ENCODE measurements around the gene KDM1B.
"Not testable (repeated sequence)": the region's sequence is repeated elsewhere in the genome, so short reads cannot be mapped to it uniquely, and the experiment has no call there.

The KDM1B gene

DNA sequence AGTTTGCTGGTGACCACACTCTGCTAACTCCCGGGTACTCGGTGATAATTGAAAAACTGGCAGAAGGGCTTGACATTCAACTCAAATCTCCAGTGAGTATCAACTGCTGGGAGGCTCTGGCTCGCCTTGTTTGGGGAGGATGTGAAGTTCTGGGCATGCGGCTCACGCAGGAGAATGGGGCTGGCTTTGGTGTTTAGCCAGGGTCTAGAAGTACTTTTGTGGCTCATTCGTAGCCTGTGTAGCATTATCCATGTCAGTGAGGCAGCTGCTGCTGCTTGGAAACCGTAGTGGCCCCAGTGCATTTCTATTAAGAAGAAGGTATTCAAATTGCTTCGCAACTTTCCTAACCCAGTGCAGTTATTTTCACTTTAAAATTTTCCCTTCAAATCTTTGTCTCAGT is 52.2 kb downstream of the KDM1B start:
- H3K4me3 ChIP-seq (ENCODE audit: low read length) = no peak overlapping the region
- TF ChIP-seq, protein P1, sequence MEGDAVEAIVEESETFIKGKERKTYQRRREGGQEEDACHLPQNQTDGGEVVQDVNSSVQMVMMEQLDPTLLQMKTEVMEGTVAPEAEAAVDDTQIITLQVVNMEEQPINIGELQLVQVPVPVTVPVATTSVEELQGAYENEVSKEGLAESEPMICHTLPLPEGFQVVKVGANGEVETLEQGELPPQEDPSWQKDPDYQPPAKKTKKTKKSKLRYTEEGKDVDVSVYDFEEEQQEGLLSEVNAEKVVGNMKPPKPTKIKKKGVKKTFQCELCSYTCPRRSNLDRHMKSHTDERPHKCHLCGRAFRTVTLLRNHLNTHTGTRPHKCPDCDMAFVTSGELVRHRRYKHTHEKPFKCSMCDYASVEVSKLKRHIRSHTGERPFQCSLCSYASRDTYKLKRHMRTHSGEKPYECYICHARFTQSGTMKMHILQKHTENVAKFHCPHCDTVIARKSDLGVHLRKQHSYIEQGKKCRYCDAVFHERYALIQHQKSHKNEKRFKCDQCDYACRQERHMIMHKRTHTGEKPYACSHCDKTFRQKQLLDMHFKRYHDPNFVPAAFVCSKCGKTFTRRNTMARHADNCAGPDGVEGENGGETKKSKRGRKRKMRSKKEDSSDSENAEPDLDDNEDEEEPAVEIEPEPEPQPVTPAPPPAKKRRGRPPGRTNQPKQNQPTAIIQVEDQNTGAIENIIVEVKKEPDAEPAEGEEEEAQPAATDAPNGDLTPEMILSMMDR (conservative IDR thresholded peaks at IDR 0.05; ENCODE audit: low read depth, low read length) = no peak
- no peak for DNase-seq (ENCODE audit: low read depth)

GRCh38 chr6:18207949-18208348 is 52.7 kb downstream of the KDM1B start:
- no peak overlapping the region for H3K4me3 ChIP-seq (ENCODE audit: low read length)
- TF ChIP-seq, protein P1 (conservative IDR thresholded peaks at IDR 0.05; ENCODE audit: low read depth, low read length) = no peak
- DNase-seq (ENCODE audit: low read depth) = no peak

GRCh38 chr6:18208778-18209177 is 53.6 kb downstream of the KDM1B start:
- not testable (repeated sequence) for DNase-seq (ENCODE audit: low read depth); H3K4me3 ChIP-seq (ENCODE audit: low read length)

- no peak for DNase-seq (ENCODE audit: low read depth)
- TF ChIP-seq, protein P1 (conservative IDR thresholded peaks at IDR 0.05; ENCODE audit: low read depth, low read length) = no peak
- H3K4me3 ChIP-seq (ENCODE audit: low read length) = no peak overlapping the region
These were observed 54.4 kb downstream of the KDM1B start for GRCh38 chr6:18209539-18210197.

GRCh38 chr6:18210707-18211106 is 55.5 kb downstream of the KDM1B start:
- no peak overlapping the region for H3K4me3 ChIP-seq (ENCODE audit: low read length)
- TF ChIP-seq, protein P1 (conservative IDR thresholded peaks at IDR 0.05; ENCODE audit: low read depth, low read length) = no peak
- no peak for DNase-seq (ENCODE audit: low read depth)

- TF ChIP-seq, protein P1 (conservative IDR thresholded peaks at IDR 0.05; ENCODE audit: low read depth, low read length) = no peak
- no peak overlapping the region for H3K4me3 ChIP-seq (ENCODE audit: low read length)
- no peak for DNase-seq (ENCODE audit: low read depth)
These were observed 56.1 kb downstream of the KDM1B start for GRCh38 chr6:18211338-18211737.

DNA sequence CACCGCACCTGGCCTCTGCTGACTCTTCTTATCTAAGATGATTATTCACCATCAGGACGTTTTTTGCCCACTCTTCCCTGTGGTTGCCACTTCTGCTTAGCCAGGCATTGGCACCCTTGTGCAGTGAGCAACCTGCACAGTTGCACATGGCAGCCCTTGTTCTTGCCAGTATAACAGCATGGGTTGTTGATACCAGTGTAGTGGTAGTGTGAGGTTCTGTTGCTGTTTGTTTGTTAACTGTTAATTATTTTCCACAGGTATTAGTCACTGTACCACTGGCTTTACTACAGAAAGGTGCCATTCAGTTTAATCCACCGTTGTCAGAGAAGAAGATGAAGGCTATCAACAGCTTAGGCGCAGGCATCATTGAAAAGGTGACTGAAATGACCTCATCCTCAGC is 57.0 kb downstream of the KDM1B start:
- no peak for DNase-seq (ENCODE audit: low read depth)
- H3K4me3 ChIP-seq (ENCODE audit: low read length) = no peak overlapping the region
- TF ChIP-seq, protein P1 (conservative IDR thresholded peaks at IDR 0.05; ENCODE audit: low read depth, low read length) = no peak
